GM19239 (cell line): ENCODE data around the gene OTOGL.
"Not testable (repeated sequence)": the region's sequence is repeated elsewhere in the genome, so short reads cannot be mapped to it uniquely, and the experiment has no call there.

Source experiments
- DNase-seq: peaks from one replicate; pipeline ENCODE4 v3.0.0; 2011; ENCODE audit warnings: low spot score; ENCODE audit not compliant: insufficient read length
- FAIRE-seq: peaks from 2 replicates; lab custom pipeline; 2011; peaks lifted over from hg19 to GRCh38; lab: Jason Lieb, UNC

OTOGL gene

DNA sequence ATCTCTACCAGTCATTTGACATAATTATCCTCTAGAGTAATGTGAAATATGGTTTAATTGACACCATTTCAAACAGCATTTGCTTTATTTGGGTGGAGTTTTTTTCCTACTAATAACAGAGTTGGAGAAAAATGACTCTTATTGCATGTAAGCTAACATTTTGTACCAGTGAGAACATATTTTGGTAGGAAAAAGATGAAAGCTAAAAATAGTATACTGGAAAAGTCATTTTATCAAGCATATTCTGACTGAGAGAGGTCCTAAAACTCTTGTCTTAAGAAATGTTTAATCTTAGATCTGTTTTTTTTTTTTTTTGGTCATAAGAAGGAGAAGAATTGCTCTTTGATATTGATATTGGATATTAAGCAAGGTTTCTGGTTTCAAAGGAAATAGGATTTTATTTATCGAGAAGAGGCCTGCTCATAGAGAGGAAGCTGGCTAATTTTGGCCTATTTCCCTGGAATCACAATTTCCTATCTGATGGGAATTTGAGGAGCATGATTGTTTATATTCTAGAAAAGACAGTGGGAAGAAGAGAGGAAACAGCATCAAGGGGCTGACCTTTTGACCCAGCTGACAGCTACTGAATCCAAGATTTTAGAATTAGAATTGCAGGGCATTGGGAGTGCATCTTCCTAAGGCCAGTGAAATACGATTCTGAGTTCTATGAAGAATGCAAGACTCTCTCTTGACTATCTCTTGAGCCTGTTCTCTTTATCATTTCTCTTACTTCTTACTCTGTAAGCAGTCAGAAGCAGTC, 19.4 kb downstream of the OTOGL start:
- FAIRE-seq (no peak), DNase-seq (no peak)

DNA sequence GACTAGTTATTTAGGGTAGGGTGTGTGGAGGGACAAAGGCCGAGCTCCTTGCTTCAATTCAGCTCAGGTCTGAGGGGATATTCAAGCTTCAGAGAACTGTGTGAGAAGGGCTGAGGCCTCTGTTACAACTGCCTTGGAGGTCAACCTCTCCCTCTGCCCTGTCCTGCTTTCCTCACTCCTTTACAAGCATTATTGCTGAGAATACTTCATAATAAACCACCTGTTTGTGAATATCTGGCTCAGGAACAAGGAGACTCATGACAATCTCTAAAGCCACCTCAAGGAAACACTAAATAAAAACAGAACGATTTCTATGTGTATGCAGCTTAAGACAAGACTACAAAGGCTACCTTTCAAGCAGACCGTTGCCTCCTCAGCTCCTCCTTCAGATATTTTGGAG, 21.7 kb downstream of the OTOGL start:
- FAIRE-seq (no peak), DNase-seq (no peak)

DNA sequence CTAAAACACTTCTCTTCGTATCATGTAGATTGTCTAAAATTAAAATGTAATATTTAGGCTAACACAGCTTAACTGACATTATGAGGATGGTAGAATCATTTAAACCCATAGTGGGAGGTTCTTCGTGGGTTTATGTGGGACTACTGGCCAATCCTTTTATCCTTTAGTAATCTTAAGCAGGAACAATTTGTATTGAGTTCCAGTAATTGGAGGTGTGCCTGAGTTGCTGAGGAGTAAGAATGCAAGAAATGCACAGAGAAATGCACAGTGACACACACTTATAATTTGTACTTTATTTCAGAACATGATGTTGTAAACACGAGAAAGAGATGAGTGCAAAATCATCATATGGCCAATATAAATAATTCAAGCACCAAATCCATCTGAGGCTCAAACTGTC, 22.3 kb downstream of the OTOGL start:
- no peak for FAIRE-seq
- DNase-seq = no peak

DNA sequence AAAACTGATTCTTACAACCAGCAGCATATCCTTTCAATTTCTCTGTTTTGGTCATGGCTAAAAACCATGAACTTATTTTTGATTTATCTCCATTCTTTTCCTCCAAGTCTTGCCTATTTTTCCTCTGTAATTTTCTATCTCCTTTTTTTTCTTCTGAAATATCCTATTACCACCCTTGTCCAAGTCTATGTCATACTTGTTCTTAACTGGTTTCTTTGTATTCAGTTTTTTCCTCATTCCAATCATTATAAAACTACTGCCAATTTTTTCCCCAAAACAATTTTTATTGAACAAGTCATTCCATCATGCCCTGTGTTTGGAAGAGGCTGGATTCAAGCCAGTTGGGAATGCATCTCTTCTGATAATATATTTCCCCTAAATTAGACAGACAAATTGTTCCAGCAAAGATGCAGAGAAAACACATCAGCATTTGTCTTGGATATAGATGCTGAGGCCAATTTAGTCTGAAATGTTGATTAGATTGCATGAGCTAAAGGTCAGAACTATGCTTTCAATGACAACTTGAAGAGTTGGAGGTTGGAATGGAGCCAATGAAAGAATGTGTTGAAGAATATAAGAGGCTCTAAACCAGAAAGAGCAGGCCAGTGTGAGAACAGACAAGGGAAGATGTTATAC, 30.7 kb downstream of the OTOGL start:
- no peak for FAIRE-seq
- no peak for DNase-seq

DNA sequence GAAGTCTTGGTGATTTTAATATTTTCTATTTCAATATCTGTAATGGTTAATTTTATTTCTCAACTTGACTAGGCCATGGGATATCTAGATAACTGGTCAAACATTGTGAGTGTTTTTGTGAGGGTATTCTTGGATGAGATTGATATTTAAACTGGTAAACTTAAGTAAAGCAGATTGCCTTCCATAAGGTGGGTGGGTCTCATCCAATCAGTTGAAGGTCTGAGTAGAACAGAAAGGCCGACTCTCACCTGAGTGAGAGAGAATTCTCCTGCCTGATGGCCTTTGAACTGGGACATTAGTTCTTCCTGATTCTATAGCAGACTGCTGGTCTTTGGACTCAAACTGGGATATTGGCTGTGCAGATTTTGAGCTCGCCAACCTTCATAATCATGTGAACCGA, 36.3 kb downstream of the OTOGL start:
- no peak for FAIRE-seq
- no peak for DNase-seq

DNA sequence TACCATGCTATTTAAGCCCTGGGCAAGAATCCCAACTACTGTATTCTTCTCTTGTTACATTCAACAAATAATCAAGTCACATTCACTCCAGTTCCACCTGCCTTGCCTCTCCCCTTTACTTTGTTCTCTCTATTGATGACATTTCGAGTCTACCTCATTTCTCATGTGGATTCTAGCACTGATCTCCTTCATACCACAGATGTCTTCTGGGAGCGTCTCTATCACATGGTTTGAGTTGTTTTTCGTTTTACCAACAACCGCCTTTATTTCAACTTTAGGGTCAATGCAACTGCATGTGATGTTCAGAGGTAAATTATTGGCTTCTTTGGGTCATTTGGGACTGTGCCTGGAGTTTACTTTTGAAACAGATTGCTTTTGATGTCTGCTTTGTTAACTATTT, 40.7 kb downstream of the OTOGL start:
- DNase-seq = no peak
- no peak for FAIRE-seq

DNA sequence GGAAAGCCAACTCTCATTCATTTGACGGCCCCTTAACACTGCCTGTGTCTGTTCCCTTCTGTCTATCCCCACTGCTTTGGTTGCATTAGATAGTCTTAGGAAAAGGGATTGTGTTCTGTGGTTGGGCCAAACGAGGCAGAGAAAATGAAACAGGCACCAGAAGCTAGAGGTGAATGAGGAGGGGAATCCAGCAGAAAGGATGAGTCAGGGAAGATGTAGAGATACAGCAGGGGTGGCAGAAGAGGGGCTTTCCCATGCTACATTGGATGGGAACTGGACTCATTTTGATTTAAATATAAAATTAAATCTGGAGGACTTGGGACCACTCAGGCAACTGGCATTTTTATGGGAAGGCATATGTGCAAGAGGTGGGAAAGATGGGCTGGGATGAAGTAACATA, 43.3 kb downstream of the OTOGL start:
- FAIRE-seq (no peak), DNase-seq (no peak)

DNA sequence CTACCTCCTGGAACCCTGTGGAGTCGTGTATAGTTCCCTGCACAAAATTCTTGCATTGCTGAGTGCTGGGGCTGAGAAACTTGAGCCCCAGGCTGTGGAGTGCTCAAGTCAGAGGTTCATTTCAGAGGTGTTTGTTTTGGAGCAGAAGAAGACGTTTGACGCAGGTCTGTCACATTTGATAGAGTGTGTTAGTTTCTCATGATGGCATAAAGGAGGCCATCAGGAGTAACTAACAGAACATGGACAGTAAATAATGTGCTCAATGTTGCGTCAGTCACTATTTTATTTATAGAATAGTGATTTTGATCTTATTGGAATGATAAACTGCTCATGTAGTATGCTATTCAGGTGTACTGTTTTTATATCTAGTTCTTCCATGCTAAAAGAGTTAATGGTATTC, 44.2 kb downstream of the OTOGL start:
- no peak for FAIRE-seq

DNA sequence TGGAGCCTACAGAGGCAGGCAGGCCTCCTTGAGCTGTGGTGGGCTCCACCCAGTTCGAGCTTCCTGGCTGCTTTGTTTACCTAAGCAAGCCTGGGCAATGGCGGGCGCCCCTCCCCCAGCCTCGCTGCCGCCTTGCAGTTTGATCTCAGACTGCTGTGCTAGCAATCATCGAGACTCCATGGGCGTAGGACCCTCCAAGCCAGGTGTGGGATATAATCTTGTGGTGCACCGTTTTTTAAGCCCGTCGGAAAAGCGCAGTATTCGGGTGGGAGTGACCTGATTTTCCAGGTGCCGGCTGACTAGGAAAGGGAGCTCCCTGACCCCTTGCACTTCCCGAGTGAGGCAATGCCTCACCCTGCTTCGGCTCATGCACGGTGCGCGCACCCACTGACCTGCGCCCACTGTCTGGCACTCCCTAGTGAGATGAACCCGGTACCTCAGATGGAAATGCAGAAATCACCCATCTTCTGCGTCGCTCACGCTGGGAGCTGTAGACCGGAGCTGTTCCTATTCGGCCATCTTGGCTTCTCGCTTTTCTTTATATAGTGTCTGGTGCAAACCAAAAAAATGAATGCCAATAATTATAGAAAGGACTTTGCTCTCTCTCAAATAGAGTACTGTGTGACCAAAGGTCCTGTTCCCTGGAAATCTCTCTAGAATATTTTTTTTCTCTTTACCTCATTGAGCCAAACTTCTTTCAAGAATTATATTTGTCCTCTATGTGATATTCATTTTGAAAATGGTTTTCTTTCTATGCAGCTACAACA, 50.4 kb downstream of the OTOGL start:
- DNase-seq, FAIRE-seq: not testable (repeated sequence)

More for the DNA sequence above, 44.2 kb downstream of the OTOGL start:
- DNase-seq = no peak

DNA sequence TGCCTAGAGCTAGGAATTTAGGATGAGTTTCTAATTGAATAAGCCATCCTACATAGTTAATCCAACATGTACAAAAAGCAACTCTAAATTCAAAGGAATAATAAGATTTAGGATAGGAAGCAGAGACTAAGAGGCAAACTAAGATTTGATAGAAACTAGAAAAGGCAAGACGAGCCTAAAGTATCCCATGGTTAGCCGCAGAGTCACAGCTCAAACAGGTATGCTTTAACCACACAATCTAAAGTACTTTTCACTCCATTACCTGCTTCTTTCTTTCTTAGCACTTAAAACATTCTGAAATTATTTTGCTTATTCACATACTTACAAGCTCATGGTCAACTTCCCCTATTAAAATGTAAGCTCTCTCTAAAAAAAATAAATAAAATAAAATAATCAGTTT, 51.8 kb downstream of the OTOGL start:
- FAIRE-seq = no peak
- no peak for DNase-seq

DNA sequence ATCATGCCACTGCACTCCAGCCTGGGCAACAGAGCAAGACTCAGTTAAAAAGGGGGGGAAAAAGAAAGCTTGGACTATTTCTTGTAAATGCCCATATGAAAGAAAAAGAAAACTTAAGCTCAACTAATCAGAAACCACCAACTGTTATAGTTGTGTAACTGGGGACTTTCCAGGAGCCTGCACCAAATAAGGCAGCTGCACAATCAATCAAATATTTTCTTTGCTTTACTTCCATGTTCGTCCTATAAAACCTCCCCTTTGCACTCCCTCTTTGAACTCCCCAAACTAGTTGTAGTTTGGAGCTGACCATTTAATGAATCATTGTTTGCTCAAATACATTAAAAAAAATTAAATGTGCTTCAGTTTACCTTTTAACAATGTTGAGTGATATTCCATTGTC, 54.9 kb downstream of the OTOGL start:
- FAIRE-seq (no peak), DNase-seq (no peak)

DNA sequence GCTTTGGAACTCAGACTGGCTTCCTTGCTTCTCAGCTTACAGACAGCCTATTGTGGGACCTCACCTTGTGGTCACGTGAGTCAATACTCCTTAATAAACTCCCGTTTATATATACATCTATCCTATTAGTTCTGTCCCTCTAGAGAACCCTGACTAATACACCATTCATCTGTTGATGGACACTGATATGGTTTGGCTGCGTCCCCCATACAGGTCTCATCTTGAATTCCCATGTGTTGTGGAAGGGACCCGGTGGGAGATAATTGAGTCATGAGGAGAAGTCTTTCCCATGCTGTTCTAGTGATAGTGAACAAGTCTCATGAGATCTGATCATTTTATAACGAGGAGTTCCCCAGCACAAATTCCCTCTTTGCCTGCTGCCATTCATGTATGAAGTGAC, 57.0 kb downstream of the OTOGL start:
- no peak for DNase-seq
- FAIRE-seq = no peak

DNA sequence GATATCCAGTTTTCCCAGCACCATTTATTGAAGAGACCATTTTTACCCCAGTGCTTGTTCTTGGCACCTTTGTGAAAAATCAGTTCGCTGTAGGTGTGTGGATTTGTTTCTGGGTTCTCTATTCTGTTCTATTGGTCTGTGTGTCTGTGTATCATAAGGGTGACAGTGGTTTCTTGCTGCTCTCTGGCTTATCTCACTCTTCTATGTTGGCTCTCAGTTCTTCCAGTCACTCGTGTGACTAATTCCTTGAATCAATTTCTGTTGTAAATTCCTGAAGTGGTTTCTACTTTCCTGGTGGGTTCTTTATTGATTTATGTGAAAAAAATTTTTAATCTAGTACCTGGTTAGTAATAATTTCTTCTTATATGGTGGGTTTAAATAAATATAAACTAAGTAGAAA, 58.3 kb downstream of the OTOGL start:
- FAIRE-seq = no peak
- DNase-seq = no peak

DNA sequence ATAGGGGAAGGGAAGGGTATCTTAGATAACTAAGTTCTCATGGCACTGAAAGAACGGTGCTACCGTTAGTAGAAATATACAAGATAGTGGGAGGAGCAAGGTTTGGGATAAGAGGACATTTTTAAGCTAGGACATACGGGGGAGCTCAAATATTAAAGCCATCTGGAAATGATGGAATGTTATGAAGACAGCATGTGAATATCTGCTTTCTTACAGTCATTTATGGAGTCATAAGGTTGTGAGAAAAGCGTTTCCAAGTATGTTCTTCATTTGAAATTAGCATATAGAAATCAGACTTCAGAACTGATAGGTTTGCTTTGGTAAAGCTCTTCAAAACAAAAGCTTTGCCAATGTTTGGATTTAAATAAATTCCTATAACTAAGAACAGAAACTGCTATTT, 62.3 kb downstream of the OTOGL start:
- no peak for DNase-seq
- no peak for FAIRE-seq

DNA sequence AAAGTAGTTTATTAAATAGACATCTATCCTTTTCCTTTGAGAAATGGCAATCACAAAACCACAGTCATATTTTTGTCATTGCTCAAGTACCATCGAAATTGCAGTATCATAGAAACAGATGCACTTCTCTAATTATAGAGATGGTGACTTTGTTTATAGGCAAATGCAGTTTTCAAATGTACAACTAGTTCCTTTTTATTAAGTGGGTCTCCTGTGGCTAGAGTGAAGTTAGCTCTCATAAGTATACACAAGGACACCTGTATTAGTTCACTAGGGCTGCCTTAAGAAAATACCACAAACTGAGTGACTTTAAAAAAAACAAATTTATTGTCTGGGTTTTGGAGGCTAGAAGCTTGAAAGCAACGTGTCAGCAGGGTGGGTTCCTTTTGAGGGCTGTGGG, 62.8 kb downstream of the OTOGL start:
- DNase-seq = no peak
- no peak for FAIRE-seq

DNA sequence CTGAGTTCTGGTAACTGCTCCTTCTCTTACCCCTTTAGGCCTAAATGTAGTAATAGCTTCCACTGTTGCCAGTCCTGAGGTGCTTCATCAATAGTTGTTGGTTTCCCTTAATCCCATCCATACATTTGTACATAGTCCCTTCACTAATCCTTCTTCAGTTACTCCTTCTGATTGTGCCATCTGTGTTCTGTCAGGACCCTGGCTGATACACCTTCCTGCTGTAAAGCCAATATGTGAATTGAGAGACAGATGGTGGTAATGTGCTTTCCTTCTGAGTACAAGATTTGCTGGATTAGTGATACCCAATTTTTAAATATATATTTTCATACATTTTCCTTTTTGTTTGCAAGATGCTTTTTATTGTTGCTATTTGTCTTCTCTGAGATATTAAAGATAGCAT, 66.4 kb downstream of the OTOGL start:
- FAIRE-seq (no peak), DNase-seq (no peak)

DNA sequence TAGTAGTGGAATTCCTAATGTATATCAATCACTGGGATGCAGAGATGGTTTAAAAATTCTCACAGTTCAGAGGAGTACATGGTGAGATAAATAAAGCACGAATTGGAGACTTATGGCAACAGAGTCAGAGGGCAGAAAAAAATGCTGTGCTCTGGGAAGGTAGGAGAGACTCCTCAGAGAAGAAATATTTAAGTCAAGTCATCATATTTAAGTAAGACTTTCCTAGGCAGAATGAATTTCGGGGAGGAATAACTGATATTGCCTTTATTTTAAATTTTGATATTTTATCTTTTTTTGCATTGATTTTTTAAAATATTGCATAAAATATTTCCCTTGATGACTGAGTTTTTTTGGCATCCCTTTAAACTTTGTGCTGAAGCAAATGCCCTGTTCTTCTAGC, 67.4 kb downstream of the OTOGL start:
- FAIRE-seq = no peak
- DNase-seq = no peak

DNA sequence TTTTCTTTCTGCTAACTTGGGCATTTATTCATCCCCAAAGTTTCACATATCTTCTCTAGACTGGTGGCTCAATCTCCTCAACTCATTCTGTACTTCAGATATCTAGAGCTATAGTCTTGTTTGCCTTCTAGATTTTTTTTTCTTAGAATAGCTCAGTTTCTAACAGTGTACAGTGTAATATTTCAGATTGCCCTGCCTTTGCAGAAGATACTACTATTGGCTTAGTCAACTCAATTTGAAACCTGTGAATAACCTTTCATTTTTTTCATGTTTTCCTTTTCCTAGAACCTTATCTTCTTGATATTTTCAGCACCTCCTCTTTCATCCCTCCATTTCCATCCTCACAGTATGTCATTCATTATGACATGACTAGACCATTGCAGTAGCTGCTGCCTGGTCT, 69.6 kb downstream of the OTOGL start:
- FAIRE-seq = no peak
- DNase-seq = no peak

DNA sequence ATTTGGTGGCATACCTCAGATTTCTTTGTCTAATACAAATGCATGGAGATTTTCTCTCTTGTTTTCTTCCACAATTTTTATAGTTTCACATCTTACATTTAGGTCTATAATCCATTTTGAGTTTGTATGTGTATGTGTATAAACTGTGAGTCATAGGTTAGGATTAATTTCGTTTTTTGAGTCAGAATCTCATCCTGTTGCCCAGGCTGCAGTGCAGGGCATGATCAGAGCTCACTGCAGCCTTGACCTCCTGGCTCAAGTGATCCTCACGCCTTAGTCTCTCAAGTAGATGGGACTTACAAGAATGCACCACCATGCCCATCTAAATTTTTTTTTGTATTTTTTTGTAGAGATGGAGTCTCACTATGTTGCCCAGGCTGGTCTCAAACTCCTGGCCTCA, 71.6 kb downstream of the OTOGL start:
- FAIRE-seq (no peak), DNase-seq (no peak)

DNA sequence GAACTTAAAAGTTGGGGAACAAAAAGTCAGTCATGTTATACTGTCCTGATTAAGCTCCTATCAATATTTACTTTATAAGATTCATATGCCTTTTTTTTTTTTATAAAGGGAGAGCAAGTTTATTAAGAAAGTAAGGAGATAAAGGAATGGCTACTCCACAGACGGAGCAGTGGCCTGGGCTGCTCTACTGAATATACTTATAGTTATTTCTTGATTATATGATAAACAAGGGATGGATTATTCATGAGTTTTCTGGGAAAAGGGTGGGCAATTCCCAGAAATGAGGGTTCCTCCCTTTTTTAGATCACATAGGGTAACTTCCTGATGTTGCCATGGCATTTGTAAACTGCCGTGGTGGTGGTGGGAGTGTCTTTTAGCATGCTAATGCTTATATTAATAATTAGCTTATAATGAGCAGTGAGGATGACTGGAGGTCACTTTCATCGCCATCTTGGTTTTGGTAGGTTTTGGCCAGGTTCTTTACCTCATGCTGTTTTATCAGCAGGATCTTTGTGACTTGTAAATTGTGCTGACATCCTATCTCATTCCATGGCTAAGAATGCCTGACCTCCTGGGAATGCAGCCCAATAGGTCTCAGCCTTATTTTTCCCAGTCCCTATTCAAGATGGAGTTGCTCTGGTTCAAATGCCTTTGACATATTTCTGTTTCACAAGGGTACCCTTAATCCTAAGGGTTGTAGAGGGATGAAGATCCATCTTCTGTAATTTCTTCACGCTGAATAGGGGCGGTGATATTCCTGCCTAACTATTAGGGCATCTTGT, 73.9 kb downstream of the OTOGL start:
- FAIRE-seq (no peak), DNase-seq (no peak)
